Tibial nerve (tissue), 4 donors: ENCODE results near the gene COL4A2. TPM values are rescaled to one million over a fixed set of nuclear protein-coding genes. Genes with fewer than 3 reads are reported as not detected.
A peak's percentile ranks its signal among the peaks of the same experiment; 100 is the strongest.

Experiments used
- DNase-seq, 2 donors: peaks; one replicate each; pipeline ENCODE4 v3.0.0-alpha.2; 2019; ENCODE audit warnings: low spot score in 2 of 2
- H3K27ac ChIP-seq, 4 donors: fragments of 200-600 bp; sonication (generic) in 3 of 4; one replicate each; pipeline ENCODE4 v1.5.1; 2017 to 2019; ENCODE audit warnings: mild to moderate bottlenecking in 1 of 4
- H3K27me3 ChIP-seq, 2 donors: fragments of 200-600 bp; sonication (generic) in 1 of 2; one replicate each; pipeline versions ENCODE4 v1.5.1 to v1.6.0; 2017 to 2019
- H3K36me3 ChIP-seq, 3 donors: fragments of 200-600 bp; sonication (generic); one replicate each; pipeline ENCODE4 v1.5.1; 2018 to 2019
- H3K4me1 ChIP-seq, 4 donors: fragments of 200-600 bp; sonication (generic) in 3 of 4; one replicate each; pipeline ENCODE4 v1.5.1; 2017 to 2019
- H3K4me3 ChIP-seq, 4 donors: fragments of 200-600 bp; sonication (generic) in 3 of 4; one replicate each; pipeline ENCODE4 v1.5.1; 2017 to 2019; ENCODE audit warnings: mild to moderate bottlenecking in 1 of 4, moderate library complexity in 1 of 4
- H3K9me3 ChIP-seq, 4 donors: fragments of 200-600 bp; sonication (generic) in 3 of 4; one replicate each; pipeline ENCODE4 v1.5.1; 2017 to 2019
- EP300 ChIP-seq, 2 donors: sonication (generic); formaldehyde crosslinking; IDR thresholded peaks; one replicate each; pipeline ENCODE4 v1.6.1; 2017; ENCODE audit warnings: antibody characterized with exemption in 2 of 2, mild to moderate bottlenecking in 1 of 2
- POLR2A ChIP-seq, 2 donors: fragments of 450-650 bp; IDR thresholded peaks; one replicate each; pipeline ENCODE4 v1.6.1; 2017; ENCODE audit warnings: antibody characterized with exemption in 2 of 2, mild to moderate bottlenecking in 2 of 2, moderate library complexity in 2 of 2
- WGBS, 2 donors: methylation state at CpG; one replicate each; pipeline ENCODE4 v1.1.5; 2018; 5-methylcytosine and 5-hydroxymethylcytosine counted together
- total RNA-seq, 4 donors: library from RNA; depleted of rRNA; stranded (reverse); fragments of >200 nt; gene quantifications; one replicate each; pipeline ENCODE4 v1.1.0, GENCODE V29; 2016
- TF ChIP-seq, protein P1 (sequence below), 5 experiments: fragments of 200-600 bp in 3 of 5; fragments of 450-650 bp in 2 of 5; sonication (generic) in 3 of 5; IDR thresholded peaks; one replicate each; pipeline ENCODE4 v1.5.1; 2016 to 2019; ENCODE audit warnings: antibody characterized with exemption in 5 of 5, mild to moderate bottlenecking in 3 of 5, moderate library complexity in 2 of 5

Gene COL4A2
- total RNA-seq, 4 donors from 2014 or later: 576 to 821 (median 658) TPM

DNA sequence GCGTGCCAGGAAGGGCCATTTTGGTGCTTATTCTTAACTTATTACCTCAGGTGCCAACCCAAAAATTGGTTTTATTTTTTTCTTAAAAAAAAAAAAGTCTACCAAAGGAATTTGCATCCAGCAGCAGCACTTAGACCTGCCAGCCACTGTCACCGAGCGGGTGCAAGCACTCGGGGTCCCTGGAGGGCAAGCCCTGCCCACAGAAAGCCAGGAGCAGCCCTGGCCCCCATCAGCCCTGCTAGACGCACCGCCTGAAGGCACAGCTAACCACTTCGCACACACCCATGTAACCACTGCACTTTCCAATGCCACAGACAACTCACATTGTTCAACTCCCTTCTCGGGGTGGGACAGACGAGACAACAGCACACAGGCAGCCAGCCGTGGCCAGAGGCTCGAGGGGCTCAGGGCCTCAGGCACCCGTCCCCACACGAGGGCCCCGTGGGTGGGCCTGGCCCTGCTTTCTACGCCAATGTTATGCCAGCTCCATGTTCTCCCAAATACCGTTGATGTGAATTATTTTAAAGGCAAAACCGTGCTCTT, 205.2 kb downstream of the COL4A2 start:
- no peak for DNase-seq
- Histone ChIP-seq H3K36me3 (peaks cover 0 to 87% (median 5%) of the 10 kb centered on the region in 3 donors), H3K27me3 (no peaks in the 10 kb centered on the region), H3K4me3 (no peak overlapping the region), H3K27ac (no peak overlapping the region), H3K4me1 (peaks cover 0 to 33% (median 0%) of the 10 kb centered on the region in 4 donors), H3K9me3 (no peaks in the 10 kb centered on the region)
- 83% methylated on average over 15 to 17 of the region's 17 CpGs for WGBS, 2 donors
- TF ChIP-seq EP300 (IDR thresholded peaks at IDR 0.05) (no peak), POLR2A (IDR thresholded peaks at IDR 0.05) (no peak)
- TF ChIP-seq, protein P1, sequence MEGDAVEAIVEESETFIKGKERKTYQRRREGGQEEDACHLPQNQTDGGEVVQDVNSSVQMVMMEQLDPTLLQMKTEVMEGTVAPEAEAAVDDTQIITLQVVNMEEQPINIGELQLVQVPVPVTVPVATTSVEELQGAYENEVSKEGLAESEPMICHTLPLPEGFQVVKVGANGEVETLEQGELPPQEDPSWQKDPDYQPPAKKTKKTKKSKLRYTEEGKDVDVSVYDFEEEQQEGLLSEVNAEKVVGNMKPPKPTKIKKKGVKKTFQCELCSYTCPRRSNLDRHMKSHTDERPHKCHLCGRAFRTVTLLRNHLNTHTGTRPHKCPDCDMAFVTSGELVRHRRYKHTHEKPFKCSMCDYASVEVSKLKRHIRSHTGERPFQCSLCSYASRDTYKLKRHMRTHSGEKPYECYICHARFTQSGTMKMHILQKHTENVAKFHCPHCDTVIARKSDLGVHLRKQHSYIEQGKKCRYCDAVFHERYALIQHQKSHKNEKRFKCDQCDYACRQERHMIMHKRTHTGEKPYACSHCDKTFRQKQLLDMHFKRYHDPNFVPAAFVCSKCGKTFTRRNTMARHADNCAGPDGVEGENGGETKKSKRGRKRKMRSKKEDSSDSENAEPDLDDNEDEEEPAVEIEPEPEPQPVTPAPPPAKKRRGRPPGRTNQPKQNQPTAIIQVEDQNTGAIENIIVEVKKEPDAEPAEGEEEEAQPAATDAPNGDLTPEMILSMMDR (IDR thresholded peaks at IDR 0.05): no peak

DNA sequence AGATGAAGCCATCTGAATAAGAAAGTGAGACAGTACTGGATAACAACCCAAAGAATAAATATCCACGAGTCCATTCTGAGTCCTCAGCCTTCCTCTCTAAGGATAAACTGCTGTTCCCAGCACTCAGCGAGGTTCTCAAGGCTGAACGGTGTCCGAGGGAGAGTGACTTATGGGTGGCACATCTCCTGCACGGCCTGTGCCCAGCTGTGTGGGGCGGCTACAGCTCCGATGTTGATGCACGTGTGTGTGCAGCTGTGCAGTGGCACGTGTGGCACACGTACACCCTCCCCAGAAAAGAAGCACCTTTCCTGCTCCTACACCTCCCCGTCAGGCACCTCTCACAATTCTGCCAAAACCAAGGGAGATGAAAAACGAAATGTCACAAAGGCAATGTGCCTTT, 209.4 kb downstream of the COL4A2 start:
- Histone ChIP-seq H3K4me1 (peaks cover 0 to 43% (median 20%) of the 10 kb centered on the region in 4 donors), H3K27me3 (no peaks in the 10 kb centered on the region), H3K27ac (no peak overlapping the region), H3K36me3 (peaks cover 0 to 59% (median 2%) of the 10 kb centered on the region in 3 donors), H3K9me3 (no peaks in the 10 kb centered on the region), H3K4me3 (no peak overlapping the region)
- TF ChIP-seq, protein P1 (IDR thresholded peaks at IDR 0.05): no peak
- TF ChIP-seq EP300 (IDR thresholded peaks at IDR 0.05) (no peak), POLR2A (IDR thresholded peaks at IDR 0.05) (no peak)
- DNase-seq: no peak
- WGBS, 2 donors: 78 to 83% methylated on average over 12 of the region's 12 CpGs

DNA sequence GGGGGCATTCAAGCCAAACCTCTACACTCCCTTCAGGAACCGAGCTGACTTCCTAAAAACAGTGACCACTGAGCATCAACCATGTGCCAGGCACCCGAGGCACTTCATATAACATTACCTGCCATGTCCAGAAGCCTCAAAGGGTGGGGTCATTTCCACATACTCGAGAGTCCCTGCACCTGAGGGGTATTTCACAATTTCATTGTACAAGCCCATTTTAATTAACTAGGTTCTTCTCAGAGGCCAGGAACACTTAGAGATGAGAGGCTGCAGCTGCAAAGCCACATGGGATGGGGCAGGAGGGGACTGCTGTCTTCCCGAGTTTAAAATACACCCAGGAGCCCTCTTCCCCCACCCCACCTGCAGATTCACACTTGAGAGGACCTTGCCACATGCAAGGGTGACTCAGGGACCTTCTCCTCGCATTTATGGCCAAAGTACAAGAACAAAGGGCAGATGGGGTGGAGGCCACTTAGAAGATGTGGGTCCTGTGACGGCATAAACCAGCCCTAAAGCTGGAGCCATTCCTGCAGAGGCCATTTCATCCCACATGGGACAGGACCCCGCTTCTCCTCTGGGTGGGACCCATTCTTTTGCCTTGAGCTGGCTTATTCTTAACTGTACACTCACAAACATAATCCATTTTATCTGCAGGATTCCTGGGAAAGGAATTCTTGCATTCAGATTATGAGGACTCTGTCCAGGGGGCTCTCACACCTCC, 210.6 kb downstream of the COL4A2 start:
- Histone ChIP-seq H3K27ac (peak overlapping the region in 3 of 4 donors; percentile 45 to 71 (median 60)), H3K4me3 (no peak overlapping the region), H3K36me3 (peaks cover 0 to 47% (median 2%) of the 10 kb centered on the region in 3 donors), H3K9me3 (no peaks in the 10 kb centered on the region), H3K4me1 (peaks cover 0 to 55% (median 28%) of the 10 kb centered on the region in 4 donors), H3K27me3 (no peaks in the 10 kb centered on the region)
- DNase-seq: no peak
- no peak for TF ChIP-seq EP300 (IDR thresholded peaks at IDR 0.05)
- TF ChIP-seq POLR2A (IDR thresholded peaks at IDR 0.05): no peak
- TF ChIP-seq, protein P1 (IDR thresholded peaks at IDR 0.05): no peak
- WGBS, 2 donors: 68 to 69% methylated on average over 7 of the region's 7 CpGs

DNA sequence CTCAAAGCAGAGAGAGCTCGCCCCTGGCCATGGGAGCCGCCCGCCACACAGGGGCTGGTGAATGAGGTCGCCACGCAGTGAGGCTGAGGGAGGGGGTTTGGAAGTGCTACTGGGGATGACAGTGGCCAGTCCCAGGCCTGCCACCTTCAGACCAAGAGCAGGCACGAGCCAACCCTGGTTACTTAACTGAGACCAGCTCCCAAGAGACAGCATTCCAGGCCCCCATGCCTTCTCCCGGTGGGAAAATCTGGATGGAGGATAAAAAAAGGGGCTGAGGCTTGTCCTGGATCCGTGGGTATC, 211.1 kb downstream of the COL4A2 start:
- H3K27me3 ChIP-seq: no peaks in the 10 kb centered on the region
- H3K9me3 ChIP-seq: no peaks in the 10 kb centered on the region
- no peak for DNase-seq
- H3K36me3 ChIP-seq: peaks cover 0 to 42% (median 0%) of the 10 kb centered on the region in 3 donors
- peak overlapping the region in 3 of 4 donors; percentile 45 to 71 (median 60) for H3K27ac ChIP-seq
- no peak overlapping the region for H3K4me3 ChIP-seq
- TF ChIP-seq POLR2A (IDR thresholded peaks at IDR 0.05): no peak
- TF ChIP-seq EP300 (IDR thresholded peaks at IDR 0.05): no peak
- TF ChIP-seq, protein P1 (IDR thresholded peaks at IDR 0.05): no peak
- H3K4me1 ChIP-seq: peaks cover 0 to 60% (median 31%) of the 10 kb centered on the region in 4 donors
- WGBS, 2 donors: 76 to 85% methylated on average over 8 of the region's 8 CpGs

DNA sequence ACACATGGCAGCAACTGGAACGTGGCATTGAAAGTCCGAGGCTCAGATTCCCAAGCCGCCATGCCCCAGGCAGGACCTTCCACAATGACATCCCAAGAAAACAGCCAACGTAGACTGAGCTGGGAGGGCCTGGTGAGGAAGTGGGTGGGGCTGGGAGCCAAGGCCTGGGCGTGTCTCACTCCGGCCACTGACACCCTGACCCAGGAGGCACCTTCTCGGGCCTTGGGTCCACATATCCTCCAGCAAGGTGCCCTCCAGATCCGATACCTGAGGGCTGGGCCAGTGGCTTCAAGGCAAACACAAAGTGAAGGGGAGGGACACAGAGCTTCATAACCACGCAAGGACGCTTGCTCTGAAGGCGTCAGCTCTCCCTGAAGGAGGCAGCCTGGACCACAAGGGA, 211.5 kb downstream of the COL4A2 start:
- no peaks in the 10 kb centered on the region for H3K9me3 ChIP-seq
- no peaks in the 10 kb centered on the region for H3K27me3 ChIP-seq
- peaks cover 0 to 64% (median 35%) of the 10 kb centered on the region in 4 donors for H3K4me1 ChIP-seq
- H3K27ac ChIP-seq: peak overlapping the region in 3 of 4 donors; percentile 45 to 71 (median 60)
- no peak overlapping the region for H3K4me3 ChIP-seq
- TF ChIP-seq POLR2A (IDR thresholded peaks at IDR 0.05) (no peak), EP300 (IDR thresholded peaks at IDR 0.05) (no peak)
- TF ChIP-seq, protein P1 (IDR thresholded peaks at IDR 0.05): no peak
- WGBS, 2 donors: 58 to 74% methylated on average over 11 of the region's 11 CpGs
- peaks cover 0 to 38% (median 0%) of the 10 kb centered on the region in 3 donors for H3K36me3 ChIP-seq
- no peak for DNase-seq
